ENCODE data around the gene GNA12. TPM values are rescaled to one million over a fixed set of nuclear protein-coding genes. Genes with fewer than 3 reads are reported as not detected.

GNA12 gene
- total RNA-seq, result 11.5 and 37.7 TPM in 2 replicates

- DNase-seq (ENCODE audit: low read depth), result peak; percentile 95
These were observed at the start of gene GNA12 for GRCh38 chr7:2844153-2845033. Gene GNA12, minus strand, starts transcription at chr7:2844308. Its CDS starts 147 bp downstream, at chr7:2844161.

- no peak for DNase-seq (ENCODE audit: low read depth)
These were observed 49.3 kb upstream of the GNA12 start for GRCh38 chr7:2893411-2893861.

- DNase-seq (ENCODE audit: low read depth), result no peak
These were observed 48.4 kb upstream of the GNA12 start for GRCh38 chr7:2892549-2892948.

- no peak for DNase-seq (ENCODE audit: low read depth)
These were observed 43.7 kb upstream of the GNA12 start for GRCh38 chr7:2887816-2888215.

GRCh38 chr7:2886900-2887299 is 42.8 kb upstream of the GNA12 start:
- DNase-seq (ENCODE audit: low read depth), result peak; percentile 71

- no peak for DNase-seq (ENCODE audit: low read depth)
These were observed 42.3 kb upstream of the GNA12 start for GRCh38 chr7:2886391-2886790.

GRCh38 chr7:2884161-2884560 is 40.1 kb upstream of the GNA12 start:
- DNase-seq (ENCODE audit: low read depth), result no peak

- no peak for DNase-seq (ENCODE audit: low read depth)
These were observed 39.0 kb upstream of the GNA12 start for GRCh38 chr7:2883101-2883500.

- DNase-seq (ENCODE audit: low read depth), result no peak
These were observed 38.0 kb upstream of the GNA12 start for GRCh38 chr7:2882111-2882510.

- DNase-seq (ENCODE audit: low read depth), result no peak
These were observed 36.9 kb upstream of the GNA12 start for GRCh38 chr7:2880874-2881533.

GRCh38 chr7:2880051-2880450 is 35.9 kb upstream of the GNA12 start:
- no peak for DNase-seq (ENCODE audit: low read depth)

GRCh38 chr7:2879354-2879753 is 35.2 kb upstream of the GNA12 start:
- no peak for DNase-seq (ENCODE audit: low read depth)

- DNase-seq (ENCODE audit: low read depth), result no peak
These were observed 34.2 kb upstream of the GNA12 start for GRCh38 chr7:2878306-2878705.

GRCh38 chr7:2876031-2876731 is 32.1 kb upstream of the GNA12 start:
- DNase-seq (ENCODE audit: low read depth), result peak; percentile 79

- DNase-seq (ENCODE audit: low read depth), result peak; percentile 86
These were observed 29.8 kb upstream of the GNA12 start for GRCh38 chr7:2873686-2874551.

GRCh38 chr7:2873146-2873545 is 29.0 kb upstream of the GNA12 start:
- no peak for DNase-seq (ENCODE audit: low read depth)

- DNase-seq (ENCODE audit: low read depth), result no peak
These were observed 28.3 kb upstream of the GNA12 start for GRCh38 chr7:2872296-2872874.

- no peak for DNase-seq (ENCODE audit: low read depth)
These were observed 26.4 kb upstream of the GNA12 start for GRCh38 chr7:2870471-2870931.

GRCh38 chr7:2869981-2870380 is 25.9 kb upstream of the GNA12 start:
- no peak for DNase-seq (ENCODE audit: low read depth)

GRCh38 chr7:2866601-2867000 is 22.5 kb upstream of the GNA12 start:
- no peak for DNase-seq (ENCODE audit: low read depth)
